ENCODE data around the gene PCDHGA11. TPM values are rescaled to one million over a fixed set of nuclear protein-coding genes. Genes with fewer than 3 reads are reported as not detected.
A peak's percentile ranks its signal among the peaks of the same experiment; 100 is the strongest.
"Not testable (repeated sequence)": the region's sequence is repeated elsewhere in the genome, so short reads cannot be mapped to it uniquely, and the experiment has no call there.

Gene PCDHGA11
- 1.3 TPM for total RNA-seq

GRCh38 chr5:141420855-141421488 lies at the start of gene PCDHGA11:
PCDHGA11 (plus strand) TSS chr5:141421051; CDS start chr5:141421228, 177 bp downstream.
- peak in 2 of 3 donors; percentile 63 to 78 for DNase-seq (ENCODE audit: low read depth in 2 of 3, low spot score in 2 of 3)

GRCh38 chr5:141371572-141372475 lies 49.0 kb upstream of the PCDHGA11 start:
- no peak for DNase-seq (ENCODE audit: low read depth in 2 of 3, low spot score in 2 of 3)

GRCh38 chr5:141373673-141374317 lies 47.1 kb upstream of the PCDHGA11 start, which contains the start of gene PCDHGA6:
PCDHGA6 (plus strand) TSS chr5:141373891; CDS start chr5:141374084, 193 bp downstream.
- no peak for DNase-seq (ENCODE audit: low read depth in 2 of 3, low spot score in 2 of 3)

DNA sequence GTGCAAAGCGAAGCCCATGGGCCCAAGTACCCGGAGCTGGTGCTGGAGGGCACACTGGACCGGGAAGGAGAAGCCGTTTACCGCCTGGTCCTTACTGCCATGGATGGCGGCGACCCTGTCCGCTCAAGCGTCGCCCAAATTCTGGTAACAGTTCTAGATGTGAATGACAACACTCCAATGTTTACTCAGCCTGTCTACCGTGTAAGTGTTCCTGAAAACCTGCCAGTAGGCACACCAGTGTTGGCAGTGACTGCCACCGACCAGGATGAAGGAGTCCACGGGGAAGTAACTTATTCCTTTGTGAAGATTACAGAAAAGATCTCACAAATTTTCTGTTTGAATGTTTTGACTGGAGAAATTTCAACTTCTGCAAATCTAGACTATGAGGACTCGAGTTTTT lies 46.2 kb upstream of the PCDHGA11 start:
- DNase-seq (ENCODE audit: low read depth in 2 of 3, low spot score in 2 of 3): no peak

DNA sequence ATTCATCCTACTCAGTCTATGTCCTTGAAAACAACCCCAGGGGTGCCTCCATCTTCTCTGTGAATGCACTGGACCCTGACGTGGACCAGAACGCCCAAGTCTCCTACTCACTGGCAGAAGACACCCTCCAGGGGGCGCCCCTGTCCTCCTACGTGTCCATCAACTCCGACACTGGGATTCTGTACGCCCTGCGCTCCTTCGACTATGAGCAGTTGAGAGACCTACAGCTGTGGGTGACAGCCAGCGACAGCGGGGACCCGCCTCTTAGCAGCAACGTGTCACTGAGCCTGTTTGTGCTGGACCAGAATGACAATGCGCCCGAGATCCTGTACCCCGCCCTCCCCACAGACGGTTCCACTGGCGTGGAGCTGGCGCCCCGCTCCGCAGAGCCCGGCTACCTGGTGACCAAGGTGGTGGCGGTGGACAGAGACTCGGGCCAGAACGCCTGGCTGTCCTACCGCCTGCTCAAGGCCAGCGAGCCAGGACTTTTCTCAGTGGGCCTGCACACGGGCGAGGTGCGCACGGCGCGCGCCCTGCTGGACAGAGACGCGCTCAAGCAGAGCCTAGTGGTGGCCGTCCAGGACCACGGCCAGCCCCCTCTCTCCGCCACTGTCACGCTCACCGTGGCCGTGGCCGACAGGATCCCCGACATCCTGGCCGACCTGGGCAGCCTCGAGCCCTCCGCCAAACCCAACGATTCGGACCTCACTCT lies 45.3 kb upstream of the PCDHGA11 start:
- not testable (repeated sequence) for DNase-seq (ENCODE audit: low read depth in 2 of 3, low spot score in 2 of 3)

- peak in 1 of 3 donors; percentile 11 for DNase-seq (ENCODE audit: low read depth in 2 of 3, low spot score in 2 of 3)
Measured at GRCh38 chr5:141382469-141383294, 38.2 kb upstream of the PCDHGA11 start, which contains the start of gene PCDHGA7. PCDHGA7 (plus strand) TSS chr5:141382742; CDS start chr5:141382900, 158 bp downstream.

DNA sequence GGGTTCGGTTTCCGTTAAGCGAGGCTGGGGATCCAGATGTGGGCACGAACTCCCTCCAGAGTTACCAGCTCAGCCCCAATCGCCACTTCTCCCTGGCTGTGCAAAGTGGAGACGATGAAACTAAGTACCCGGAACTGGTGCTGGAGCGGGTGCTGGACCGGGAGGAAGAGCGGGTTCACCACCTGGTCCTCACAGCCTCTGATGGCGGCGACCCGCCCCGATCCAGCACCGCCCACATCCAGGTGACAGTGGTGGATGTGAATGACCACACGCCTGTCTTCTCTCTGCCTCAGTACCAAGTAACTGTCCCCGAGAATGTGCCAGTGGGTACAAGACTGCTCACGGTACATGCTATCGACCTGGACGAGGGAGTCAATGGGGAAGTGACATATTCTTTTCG lies 37.5 kb upstream of the PCDHGA11 start:
- DNase-seq (ENCODE audit: low read depth in 2 of 3, low spot score in 2 of 3): no peak

DNA sequence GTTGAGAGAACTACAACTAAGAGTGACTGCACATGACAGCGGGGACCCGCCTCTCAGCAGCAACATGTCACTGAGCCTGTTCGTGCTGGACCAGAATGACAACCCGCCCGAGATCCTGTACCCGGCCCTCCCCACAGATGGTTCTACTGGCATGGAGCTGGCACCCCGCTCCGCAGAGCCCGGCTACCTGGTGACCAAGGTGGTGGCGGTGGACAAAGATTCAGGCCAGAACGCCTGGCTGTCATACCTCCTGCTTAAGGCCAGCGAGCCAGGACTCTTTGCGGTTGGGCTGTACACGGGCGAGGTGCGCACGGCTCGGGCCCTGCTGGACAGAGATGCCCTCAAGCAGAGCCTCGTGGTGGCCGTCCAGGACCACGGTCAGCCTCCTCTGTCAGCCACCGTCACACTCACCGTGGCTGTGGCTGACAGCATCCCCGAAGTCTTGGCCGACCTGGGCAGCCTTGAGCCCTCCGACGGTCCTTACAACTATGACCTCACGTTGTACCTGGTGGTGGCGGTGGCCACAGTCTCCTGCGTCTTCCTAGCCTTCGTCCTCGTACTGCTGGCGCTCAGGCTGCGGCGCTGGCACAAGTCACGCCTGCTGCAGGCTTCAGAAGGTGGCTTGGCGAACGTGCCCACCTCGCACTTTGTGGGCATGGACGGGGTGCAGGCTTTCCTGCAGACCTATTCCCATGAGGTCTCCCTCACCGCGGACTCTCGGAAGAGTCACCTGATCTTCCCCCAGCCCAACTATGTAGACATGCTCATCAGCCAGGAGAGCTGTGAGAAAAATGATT lies 36.2 kb upstream of the PCDHGA11 start:
- no peak for DNase-seq (ENCODE audit: low read depth in 2 of 3, low spot score in 2 of 3)

GRCh38 chr5:141387557-141388311 lies 33.1 kb upstream of the PCDHGA11 start, which contains the start of gene PCDHGB4:
PCDHGB4 (plus strand) TSS chr5:141387698; CDS start chr5:141387885, 187 bp downstream.
- DNase-seq (ENCODE audit: low read depth in 2 of 3, low spot score in 2 of 3): peak in 1 of 3 donors; percentile 59

DNA sequence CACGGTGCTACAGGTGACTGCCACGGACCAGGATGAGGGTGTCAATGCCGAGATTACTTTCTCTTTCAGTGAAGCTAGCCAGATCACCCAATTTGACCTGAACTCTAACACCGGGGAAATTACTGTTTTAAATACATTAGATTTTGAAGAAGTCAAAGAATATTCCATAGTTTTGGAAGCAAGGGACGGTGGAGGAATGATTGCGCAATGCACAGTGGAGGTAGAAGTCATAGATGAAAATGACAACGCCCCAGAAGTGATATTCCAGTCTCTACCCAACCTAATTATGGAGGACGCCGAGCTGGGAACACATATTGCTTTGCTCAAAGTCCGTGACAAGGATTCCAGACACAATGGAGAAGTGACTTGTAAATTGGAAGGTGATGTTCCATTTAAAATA lies 32.2 kb upstream of the PCDHGA11 start:
- DNase-seq (ENCODE audit: low read depth in 2 of 3, low spot score in 2 of 3): no peak

DNA sequence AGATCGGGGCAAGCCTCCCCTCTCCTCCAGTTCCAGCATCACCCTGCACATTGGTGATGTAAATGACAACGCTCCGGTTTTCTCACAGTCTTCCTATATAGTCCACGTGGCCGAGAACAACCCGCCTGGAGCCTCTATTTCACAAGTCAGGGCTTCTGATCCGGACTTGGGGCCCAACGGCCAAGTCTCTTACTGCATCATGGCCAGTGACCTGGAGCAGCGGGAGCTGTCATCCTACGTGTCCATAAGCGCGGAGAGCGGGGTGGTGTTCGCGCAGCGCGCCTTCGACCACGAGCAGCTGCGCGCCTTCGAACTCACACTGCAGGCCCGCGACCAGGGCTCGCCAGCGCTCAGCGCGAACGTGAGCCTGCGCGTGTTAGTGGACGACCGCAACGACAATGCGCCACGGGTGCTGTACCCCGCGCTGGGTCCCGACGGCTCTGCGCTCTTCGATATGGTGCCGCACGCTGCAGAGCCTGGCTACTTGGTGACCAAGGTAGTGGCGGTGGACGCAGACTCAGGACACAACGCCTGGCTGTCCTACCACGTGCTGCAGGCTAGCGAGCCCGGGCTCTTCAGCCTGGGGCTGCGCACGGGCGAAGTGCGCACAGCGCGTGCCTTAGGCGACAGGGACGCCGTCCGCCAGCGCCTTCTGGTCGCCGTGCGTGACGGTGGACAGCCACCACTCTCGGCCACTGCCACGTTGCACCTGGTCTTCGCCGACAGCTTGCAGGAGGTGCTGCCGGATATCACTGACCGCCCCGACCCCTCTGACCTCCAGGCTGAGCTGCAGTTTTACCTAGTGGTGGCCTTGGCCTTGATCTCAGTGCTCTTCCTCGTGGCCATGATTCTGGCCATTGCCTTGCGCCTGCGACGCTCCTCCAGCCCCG lies 31.5 kb upstream of the PCDHGA11 start:
- DNase-seq (ENCODE audit: low read depth in 2 of 3, low spot score in 2 of 3): no peak

GRCh38 chr5:141392429-141393198 lies 28.2 kb upstream of the PCDHGA11 start, which contains the start of gene PCDHGA8:
PCDHGA8 (plus strand) TSS chr5:141392633; CDS start chr5:141392814, 181 bp downstream.
- no peak for DNase-seq (ENCODE audit: low read depth in 2 of 3, low spot score in 2 of 3)

DNA sequence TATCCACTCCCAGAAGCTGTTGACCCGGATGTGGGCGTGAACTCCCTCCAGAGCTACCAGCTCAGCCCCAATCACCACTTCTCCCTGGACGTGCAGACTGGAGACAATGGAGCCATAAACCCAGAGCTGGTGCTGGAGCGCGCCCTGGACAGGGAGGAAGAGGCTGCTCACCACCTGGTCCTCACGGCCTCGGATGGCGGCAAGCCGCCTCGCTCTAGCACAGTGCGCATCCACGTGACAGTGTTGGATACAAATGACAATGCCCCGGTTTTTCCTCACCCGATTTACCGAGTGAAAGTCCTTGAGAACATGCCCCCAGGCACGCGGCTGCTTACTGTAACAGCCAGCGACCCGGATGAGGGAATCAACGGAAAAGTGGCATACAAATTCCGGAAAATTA lies 27.6 kb upstream of the PCDHGA11 start:
- DNase-seq (ENCODE audit: low read depth in 2 of 3, low spot score in 2 of 3): no peak

DNA sequence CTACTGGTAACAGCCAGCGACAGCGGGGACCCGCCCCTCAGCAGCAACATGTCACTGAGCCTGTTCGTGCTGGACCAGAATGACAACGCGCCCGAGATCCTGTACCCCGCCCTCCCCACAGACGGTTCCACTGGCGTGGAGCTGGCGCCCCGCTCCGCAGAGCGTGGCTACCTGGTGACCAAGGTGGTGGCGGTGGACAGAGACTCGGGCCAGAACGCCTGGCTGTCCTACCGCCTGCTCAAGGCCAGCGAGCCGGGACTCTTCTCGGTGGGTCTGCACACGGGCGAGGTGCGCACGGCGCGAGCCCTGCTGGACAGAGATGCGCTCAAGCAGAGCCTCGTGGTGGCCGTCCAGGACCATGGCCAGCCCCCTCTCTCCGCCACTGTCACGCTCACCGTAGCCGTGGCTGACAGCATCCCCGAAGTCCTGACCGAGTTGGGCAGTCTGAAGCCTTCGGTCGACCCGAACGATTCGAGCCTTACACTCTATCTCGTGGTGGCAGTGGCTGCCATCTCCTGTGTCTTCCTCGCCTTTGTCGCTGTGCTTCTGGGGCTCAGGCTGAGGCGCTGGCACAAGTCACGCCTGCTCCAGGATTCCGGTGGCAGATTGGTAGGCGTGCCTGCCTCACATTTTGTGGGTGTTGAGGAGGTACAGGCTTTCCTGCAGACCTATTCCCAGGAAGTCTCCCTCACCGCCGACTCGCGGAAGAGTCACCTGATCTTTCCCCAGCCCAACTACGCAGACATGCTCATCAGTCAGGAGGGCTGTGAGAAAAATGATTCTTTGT lies 26.3 kb upstream of the PCDHGA11 start:
- DNase-seq (ENCODE audit: low read depth in 2 of 3, low spot score in 2 of 3): not testable (repeated sequence)

Data from hematopoietic multipotent progenitor cell (in vitro differentiated cells).